Measurements from ENCODE around the gene ADGRB3. TPM values are rescaled to one million over a fixed set of nuclear protein-coding genes. Genes with fewer than 3 reads are reported as not detected.

ADGRB3 gene
- total and polyA plus RNA-seq, 10 of the 15 experiments (the other 5 are each of a cell fraction or from before 2014, with no cell fraction given): 0.03 to 0.06 TPM; not detected in 8

DNA sequence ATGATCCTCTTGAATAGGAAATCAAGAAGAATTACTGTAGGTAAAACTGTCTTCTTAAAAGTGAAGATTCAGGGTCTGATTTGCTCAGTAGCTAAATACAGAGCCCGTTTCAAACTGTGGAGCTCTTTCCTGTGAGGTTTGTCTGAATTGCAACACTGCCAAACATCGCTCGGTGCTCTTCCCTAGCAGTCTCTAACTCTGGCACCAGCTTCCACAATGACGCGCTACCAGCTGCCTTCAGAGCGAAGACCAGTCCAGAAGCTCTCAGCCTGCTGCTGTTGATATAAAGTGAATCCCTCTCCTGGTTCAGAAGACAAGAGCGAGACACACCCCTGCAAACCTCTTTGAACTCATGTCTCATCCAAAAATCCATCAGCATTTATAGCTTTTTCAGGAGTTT, 714.7 kb downstream of the ADGRB3 start:
- H3K4me2 ChIP-seq (ENCODE audit: control insufficient read depth, insufficient read depth): no peak overlapping the region
- no peak for DNase-seq (ENCODE audit: low read depth, low spot score)
- POLR2A ChIA-PET: no interaction called here
- H2AFZ ChIP-seq (ENCODE audit: control insufficient read depth, low read depth, low read length): no peak overlapping the region
- H3K79me2 ChIP-seq (ENCODE audit: control insufficient read depth, insufficient read depth, low read length): no peaks in the 10 kb centered on the region
- intact Hi-C loops (cut with micrococcal nuclease; ENCODE audit: unreplicated experiment) (no loop called here), in situ Hi-C loops (cut with MboI) (no loop called here)
- no peaks in the 10 kb centered on the region for H3K4me1 ChIP-seq (ENCODE audit: control insufficient read depth, insufficient read depth, low read length)
- ATAC-seq: no peak
- SMC1A ChIA-PET (ENCODE audit: uncharacterized antibody, unreplicated experiment): no interaction called here
- no peak overlapping the region for H3K9ac ChIP-seq (ENCODE audit: control insufficient read depth, insufficient read depth, low read length)
- TF ChIP-seq, protein P1, sequence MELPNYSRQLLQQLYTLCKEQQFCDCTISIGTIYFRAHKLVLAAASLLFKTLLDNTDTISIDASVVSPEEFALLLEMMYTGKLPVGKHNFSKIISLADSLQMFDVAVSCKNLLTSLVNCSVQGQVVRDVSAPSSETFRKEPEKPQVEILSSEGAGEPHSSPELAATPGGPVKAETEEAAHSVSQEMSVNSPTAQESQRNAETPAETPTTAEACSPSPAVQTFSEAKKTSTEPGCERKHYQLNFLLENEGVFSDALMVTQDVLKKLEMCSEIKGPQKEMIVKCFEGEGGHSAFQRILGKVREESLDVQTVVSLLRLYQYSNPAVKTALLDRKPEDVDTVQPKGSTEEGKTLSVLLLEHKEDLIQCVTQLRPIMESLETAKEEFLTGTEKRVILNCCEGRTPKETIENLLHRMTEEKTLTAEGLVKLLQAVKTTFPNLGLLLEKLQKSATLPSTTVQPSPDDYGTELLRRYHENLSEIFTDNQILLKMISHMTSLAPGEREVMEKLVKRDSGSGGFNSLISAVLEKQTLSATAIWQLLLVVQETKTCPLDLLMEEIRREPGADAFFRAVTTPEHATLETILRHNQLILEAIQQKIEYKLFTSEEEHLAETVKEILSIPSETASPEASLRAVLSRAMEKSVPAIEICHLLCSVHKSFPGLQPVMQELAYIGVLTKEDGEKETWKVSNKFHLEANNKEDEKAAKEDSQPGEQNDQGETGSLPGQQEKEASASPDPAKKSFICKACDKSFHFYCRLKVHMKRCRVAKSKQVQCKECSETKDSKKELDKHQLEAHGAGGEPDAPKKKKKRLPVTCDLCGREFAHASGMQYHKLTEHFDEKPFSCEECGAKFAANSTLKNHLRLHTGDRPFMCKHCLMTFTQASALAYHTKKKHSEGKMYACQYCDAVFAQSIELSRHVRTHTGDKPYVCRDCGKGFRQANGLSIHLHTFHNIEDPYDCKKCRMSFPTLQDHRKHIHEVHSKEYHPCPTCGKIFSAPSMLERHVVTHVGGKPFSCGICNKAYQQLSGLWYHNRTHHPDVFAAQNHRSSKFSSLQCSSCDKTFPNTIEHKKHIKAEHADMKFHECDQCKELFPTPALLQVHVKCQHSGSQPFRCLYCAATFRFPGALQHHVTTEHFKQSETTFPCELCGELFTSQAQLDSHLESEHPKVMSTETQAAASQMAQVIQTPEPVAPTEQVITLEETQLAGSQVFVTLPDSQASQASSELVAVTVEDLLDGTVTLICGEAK (IDR thresholded peaks at IDR 0.05; ENCODE audit: borderline replicate concordance): no peak
- TF ChIP-seq HDAC6 (IDR thresholded peaks at IDR 0.05; ENCODE audit: unreplicated experiment): no peak
- TF ChIP-seq CEBPB (IDR thresholded peaks at IDR 0.05; ENCODE audit: borderline replicate concordance in 1 of 2, low read depth in 2 of 2, low read length in 2 of 2): no peak
- no peak for TF ChIP-seq MTA2 (IDR thresholded peaks at IDR 0.05; ENCODE audit: low read depth)
- no peak for TF ChIP-seq RCOR1 (conservative IDR thresholded peaks at IDR 0.05; ENCODE audit: low read depth, low read length)
- TF ChIP-seq WRNIP1 (IDR thresholded peaks at IDR 0.05; ENCODE audit: borderline replicate concordance, low read depth, low read length): no peak
- TF ChIP-seq CREB1 (IDR thresholded peaks at IDR 0.05; ENCODE audit: low read depth): no peak
- no peak for TF ChIP-seq SUPT20H (IDR thresholded peaks at IDR 0.05; ENCODE audit: borderline replicate concordance, control insufficient read depth, low read depth, low read length)
- TF ChIP-seq MYC (IDR thresholded peaks at IDR 0.05; ENCODE audit: insufficient read depth, insufficient read length, insufficient replicate concordance, low read length, severe bottlenecking): no peak
- no peak for TF ChIP-seq DPF2 (IDR thresholded peaks at IDR 0.05)
- TF ChIP-seq GATAD2B (conservative IDR thresholded peaks at IDR 0.05; ENCODE audit: low read depth): no peak
- TF ChIP-seq SMAD1 (IDR thresholded peaks at IDR 0.05; ENCODE audit: low read depth, partially characterized antibody): no peak
- no peak for TF ChIP-seq RAD21 (IDR thresholded peaks at IDR 0.05; ENCODE audit: insufficient read depth, low read depth, low read length)
- TF ChIP-seq SMAD5 (IDR thresholded peaks at IDR 0.05; ENCODE audit: low read depth): no peak
- TF ChIP-seq, protein P2, sequence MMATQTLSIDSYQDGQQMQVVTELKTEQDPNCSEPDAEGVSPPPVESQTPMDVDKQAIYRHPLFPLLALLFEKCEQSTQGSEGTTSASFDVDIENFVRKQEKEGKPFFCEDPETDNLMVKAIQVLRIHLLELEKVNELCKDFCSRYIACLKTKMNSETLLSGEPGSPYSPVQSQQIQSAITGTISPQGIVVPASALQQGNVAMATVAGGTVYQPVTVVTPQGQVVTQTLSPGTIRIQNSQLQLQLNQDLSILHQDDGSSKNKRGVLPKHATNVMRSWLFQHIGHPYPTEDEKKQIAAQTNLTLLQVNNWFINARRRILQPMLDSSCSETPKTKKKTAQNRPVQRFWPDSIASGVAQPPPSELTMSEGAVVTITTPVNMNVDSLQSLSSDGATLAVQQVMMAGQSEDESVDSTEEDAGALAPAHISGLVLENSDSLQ (IDR thresholded peaks at IDR 0.05): no peak
- no peak for TF ChIP-seq NRF1 (conservative IDR thresholded peaks at IDR 0.05; ENCODE audit: low read depth, low read length)
- no peaks in the 10 kb centered on the region for H3K36me3 ChIP-seq (ENCODE audit: control insufficient read depth in 2 of 2, insufficient read depth in 2 of 2, low read length in 1 of 2)
- no peak overlapping the region for H3K27ac ChIP-seq (ENCODE audit: control insufficient read depth, insufficient read depth)
- no peaks in the 10 kb centered on the region; a peak in 1 of 4 replicates for H3K27me3 ChIP-seq (replicated peaks in 1 of 2; ENCODE audit: control insufficient read depth in 2 of 2, insufficient read depth in 2 of 2, low read length in 1 of 2)
- 50% methylated on average over 7 of the region's 7 CpGs for WGBS (ENCODE audit: insufficient coverage, insufficient replicate concordance, low lambda C conversion rate, missing lambda C conversion rate)
- no peaks in the 10 kb centered on the region for H3K9me3 ChIP-seq (replicated peaks; ENCODE audit: control insufficient read depth, insufficient read depth, low read length)
- CTCF ChIA-PET: interaction anchor here (2.0 kb wide), 1 partner anchor 11 kb away, joined by 5 read pairs; no protein-coding TSS in a partner anchor
- RAD21 ChIA-PET (ENCODE audit: unreplicated experiment): no interaction called here
- H4K20me1 ChIP-seq (ENCODE audit: control insufficient read depth, insufficient read depth): no peaks in the 10 kb centered on the region
- FAIRE-seq: no peak
- no peak overlapping the region for H3K4me3 ChIP-seq
- no TSS peak for BruUV-seq (replicated peaks)
